NCI-H345 treated with DMSO at 0.1 percent for 48 hours (cell line): Measurements from ENCODE around the gene EEFSEC.

Experiments used
- DNase-seq: peaks from one replicate; lab custom pipeline; 2025; ENCODE audit not compliant: unreplicated experiment; lab: John Stamatoyannopoulos, UW

Gene EEFSEC

GRCh38 chr3:128422762-128423524, 269.7 kb downstream of the EEFSEC start:
- no peak for DNase-seq

GRCh38 chr3:128423525-128424147, 270.4 kb downstream of the EEFSEC start:
- DNase-seq, result no peak

GRCh38 chr3:128424508-128425069, 271.3 kb downstream of the EEFSEC start:
- DNase-seq, result no peak

- DNase-seq, result no peak
Measured at GRCh38 chr3:128425142-128425845, 272.0 kb downstream of the EEFSEC start.

- no peak for DNase-seq
Measured at GRCh38 chr3:128425846-128426127, 272.5 kb downstream of the EEFSEC start.

GRCh38 chr3:128426128-128426921, 273.0 kb downstream of the EEFSEC start:
- DNase-seq, result no peak

- DNase-seq, result no peak
Measured at GRCh38 chr3:128427175-128427857, 274.0 kb downstream of the EEFSEC start.

- DNase-seq, result no peak
Measured at GRCh38 chr3:128427872-128428822, 274.9 kb downstream of the EEFSEC start.

GRCh38 chr3:128429275-128429674, 276.0 kb downstream of the EEFSEC start:
- DNase-seq, result no peak

GRCh38 chr3:128429751-128430150, 276.5 kb downstream of the EEFSEC start:
- DNase-seq, result no peak

- DNase-seq, result no peak
Measured at GRCh38 chr3:128430301-128430700, 277.0 kb downstream of the EEFSEC start.

GRCh38 chr3:128430731-128431130, 277.4 kb downstream of the EEFSEC start:
- DNase-seq, result no peak

- DNase-seq, result no peak
Measured at GRCh38 chr3:128431803-128432300, 278.6 kb downstream of the EEFSEC start.

GRCh38 chr3:128432301-128432970, 279.2 kb downstream of the EEFSEC start:
- no peak for DNase-seq

GRCh38 chr3:128432971-128433836, 279.9 kb downstream of the EEFSEC start:
- DNase-seq, result no peak

GRCh38 chr3:128433837-128434165, 280.5 kb downstream of the EEFSEC start:
- no peak for DNase-seq

GRCh38 chr3:128434524-128434923, 281.2 kb downstream of the EEFSEC start:
- DNase-seq, result no peak

GRCh38 chr3:128435058-128435457, 281.8 kb downstream of the EEFSEC start:
- no peak for DNase-seq
